ENCODE data around the gene FURIN. TPM values are rescaled to one million over a fixed set of nuclear protein-coding genes. Genes with fewer than 3 reads are reported as not detected.

FURIN gene
- total and polyA plus RNA-seq, 2 donors (not counting 1 experiment from before 2014, with no cell fraction given) = 19.4 to 27.9 TPM

DNA sequence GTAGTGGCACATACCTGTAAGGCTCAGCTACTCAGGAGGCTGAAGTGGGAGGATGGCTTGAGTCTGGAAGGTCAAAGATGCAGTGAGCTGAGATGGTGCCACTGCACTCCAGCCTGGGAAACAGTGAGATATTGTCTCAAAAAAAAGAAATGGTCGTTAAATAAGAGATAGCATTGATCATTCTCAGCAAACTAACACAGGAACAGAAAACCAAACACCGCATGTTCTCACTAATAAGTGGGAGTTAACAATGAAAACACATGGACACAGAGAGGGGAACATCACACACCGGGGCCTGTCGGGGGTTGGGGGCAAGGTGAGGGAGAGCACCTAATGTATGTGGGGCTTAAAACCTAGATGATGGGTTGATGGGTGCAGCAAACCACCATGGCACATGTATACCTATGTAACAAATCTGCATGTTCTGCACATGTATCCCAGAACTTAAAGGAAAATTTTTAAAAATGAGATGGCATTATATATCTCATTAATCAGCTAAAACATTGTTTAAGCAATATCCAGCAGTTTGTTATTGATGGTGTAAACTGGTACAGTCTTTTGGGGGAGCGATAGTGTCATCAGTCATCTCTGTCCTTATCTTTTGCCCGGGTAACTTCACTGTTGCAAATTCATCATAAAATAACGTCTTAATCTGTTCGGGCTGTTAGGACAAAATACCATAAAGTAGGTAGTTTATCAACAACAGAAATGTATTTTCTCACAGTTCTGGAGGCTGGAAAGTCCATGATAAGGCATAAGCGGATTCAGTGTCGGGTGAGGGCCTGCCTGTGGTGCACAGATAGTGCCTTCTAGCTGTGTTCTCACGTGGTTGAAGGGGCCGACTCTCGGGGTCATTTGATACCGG lies 33.0 kb downstream of the FURIN start:
- no peaks in the 10 kb centered on the region for H3K79me2 ChIP-seq (ENCODE audit: control insufficient read depth, insufficient read depth, low read length)
- H3K4me2 ChIP-seq (ENCODE audit: extremely low read depth, insufficient read depth, low read length) = peak overlapping the region; percentile 86
- H4K20me1 ChIP-seq (ENCODE audit: control insufficient read depth, extremely low read depth, insufficient read depth, low read length) = no peaks in the 10 kb centered on the region
- H3K36me3 ChIP-seq (ENCODE audit: control insufficient read depth, insufficient read depth, low read length) = peaks cover 8% of the 10 kb centered on the region
- no peak for TF ChIP-seq EZH2 (IDR thresholded peaks at IDR 0.05; ENCODE audit: low read length, missing control alignments)
- TF ChIP-seq, protein P1, sequence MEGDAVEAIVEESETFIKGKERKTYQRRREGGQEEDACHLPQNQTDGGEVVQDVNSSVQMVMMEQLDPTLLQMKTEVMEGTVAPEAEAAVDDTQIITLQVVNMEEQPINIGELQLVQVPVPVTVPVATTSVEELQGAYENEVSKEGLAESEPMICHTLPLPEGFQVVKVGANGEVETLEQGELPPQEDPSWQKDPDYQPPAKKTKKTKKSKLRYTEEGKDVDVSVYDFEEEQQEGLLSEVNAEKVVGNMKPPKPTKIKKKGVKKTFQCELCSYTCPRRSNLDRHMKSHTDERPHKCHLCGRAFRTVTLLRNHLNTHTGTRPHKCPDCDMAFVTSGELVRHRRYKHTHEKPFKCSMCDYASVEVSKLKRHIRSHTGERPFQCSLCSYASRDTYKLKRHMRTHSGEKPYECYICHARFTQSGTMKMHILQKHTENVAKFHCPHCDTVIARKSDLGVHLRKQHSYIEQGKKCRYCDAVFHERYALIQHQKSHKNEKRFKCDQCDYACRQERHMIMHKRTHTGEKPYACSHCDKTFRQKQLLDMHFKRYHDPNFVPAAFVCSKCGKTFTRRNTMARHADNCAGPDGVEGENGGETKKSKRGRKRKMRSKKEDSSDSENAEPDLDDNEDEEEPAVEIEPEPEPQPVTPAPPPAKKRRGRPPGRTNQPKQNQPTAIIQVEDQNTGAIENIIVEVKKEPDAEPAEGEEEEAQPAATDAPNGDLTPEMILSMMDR (conservative IDR thresholded peaks at IDR 0.05 in 1 of 2, IDR thresholded peaks at IDR 0.05 in 1 of 2; ENCODE audit: low read depth in 1 of 2, low read length in 2 of 2) = no peak
- no peak overlapping the region for H3K27ac ChIP-seq (ENCODE audit: insufficient read depth, low read length)
- H3K4me1 ChIP-seq (ENCODE audit: control insufficient read depth, extremely low read depth, insufficient read depth, low read length) = no peaks in the 10 kb centered on the region
- peak overlapping the region in 2 of 4 experiments; percentile 70 to 75 for H3K4me3 ChIP-seq (replicated peaks in 1 of 4; ENCODE audit: control extremely low read depth in 1 of 4, insufficient read depth in 1 of 4, low read depth in 3 of 4, low read length in 4 of 4)
- no peaks in the 10 kb centered on the region for H3K27me3 ChIP-seq (ENCODE audit: control insufficient read depth, insufficient read depth, low read length)
- no peak for DNase-seq (ENCODE audit: low read depth in 2 of 2)
- no peaks in the 10 kb centered on the region for H3K9me3 ChIP-seq (ENCODE audit: control insufficient read depth, insufficient read depth, low read depth, low read length)
- peak overlapping the region; percentile 19 for H2AFZ ChIP-seq (ENCODE audit: low read length)
- no peak overlapping the region for H3K9ac ChIP-seq (ENCODE audit: insufficient read depth, low read length)

DNA sequence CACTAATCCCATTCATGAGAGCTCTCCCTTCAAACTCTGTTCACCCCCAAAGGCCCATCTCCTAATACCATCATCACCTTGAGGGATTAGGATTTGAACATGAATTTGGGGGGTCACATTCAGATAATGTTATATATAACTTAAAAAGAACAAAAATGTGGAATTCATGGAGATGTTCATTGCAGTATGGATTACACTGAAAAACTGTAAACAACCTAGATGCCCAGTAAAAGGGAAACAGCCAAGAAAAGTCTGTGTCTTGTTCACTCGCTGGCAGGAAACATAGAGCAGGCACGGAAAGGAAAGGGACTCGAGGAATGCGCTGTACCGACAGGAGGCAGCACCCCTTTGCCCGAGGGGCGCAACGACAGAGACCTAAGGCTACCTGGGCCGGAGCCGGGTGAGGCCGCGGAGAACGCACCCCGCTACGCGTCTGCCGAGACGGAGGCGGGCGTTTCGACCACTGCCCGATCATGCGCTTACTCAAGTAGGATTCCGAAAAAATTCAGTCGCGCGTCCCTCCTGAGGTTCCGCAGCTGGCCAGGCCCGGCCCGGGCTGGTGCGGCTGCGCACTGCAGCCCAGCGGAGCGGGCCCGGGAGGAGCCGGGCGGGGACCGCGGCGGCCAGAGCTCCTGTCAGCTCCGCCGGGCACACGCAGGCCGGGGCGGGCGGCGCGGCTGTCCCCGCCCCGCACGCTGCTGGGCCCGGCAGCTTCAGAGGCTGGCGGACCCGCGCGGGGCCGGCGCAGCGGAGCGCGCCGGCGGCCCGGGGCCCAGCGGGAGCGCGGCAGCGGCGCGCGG lies 33.9 kb downstream of the FURIN start:
- no peak for TF ChIP-seq EZH2 (IDR thresholded peaks at IDR 0.05; ENCODE audit: low read length, missing control alignments)
- TF ChIP-seq, protein P1 (conservative IDR thresholded peaks at IDR 0.05 in 1 of 2, IDR thresholded peaks at IDR 0.05 in 1 of 2; ENCODE audit: low read depth in 1 of 2, low read length in 2 of 2) = peak; percentile 81 to 87
- no peaks in the 10 kb centered on the region for H4K20me1 ChIP-seq (ENCODE audit: control insufficient read depth, extremely low read depth, insufficient read depth, low read length)
- peak overlapping the region; percentile 71 for H3K27ac ChIP-seq (ENCODE audit: insufficient read depth, low read length)
- H2AFZ ChIP-seq (ENCODE audit: low read length) = peak overlapping the region; percentile 91
- DNase-seq (ENCODE audit: low read depth in 2 of 2) = peak; percentile 77 to 79
- no peaks in the 10 kb centered on the region for H3K9me3 ChIP-seq (ENCODE audit: control insufficient read depth, insufficient read depth, low read depth, low read length)
- peaks cover 12% of the 10 kb centered on the region for H3K36me3 ChIP-seq (ENCODE audit: control insufficient read depth, insufficient read depth, low read length)
- peak overlapping the region; percentile 56 to 82 (median 76) for H3K4me3 ChIP-seq (replicated peaks in 1 of 4; ENCODE audit: control extremely low read depth in 1 of 4, insufficient read depth in 1 of 4, low read depth in 3 of 4, low read length in 4 of 4)
- no peaks in the 10 kb centered on the region for H3K27me3 ChIP-seq (ENCODE audit: control insufficient read depth, insufficient read depth, low read length)
- H3K9ac ChIP-seq (ENCODE audit: insufficient read depth, low read length) = peak overlapping the region; percentile 70
- no peaks in the 10 kb centered on the region for H3K79me2 ChIP-seq (ENCODE audit: control insufficient read depth, insufficient read depth, low read length)
- H3K4me1 ChIP-seq (ENCODE audit: control insufficient read depth, extremely low read depth, insufficient read depth, low read length) = no peaks in the 10 kb centered on the region
- H3K4me2 ChIP-seq (ENCODE audit: extremely low read depth, insufficient read depth, low read length) = peak overlapping the region; percentile 86

Measured in fibroblast of lung (primary cell).